GOT3 (cell line): Measurements from ENCODE around the gene ACKR3.

Experiments
- DNase-seq: peaks from one replicate; lab custom pipeline; 2025; ENCODE audit warnings: mixed read lengths; lab: John Stamatoyannopoulos, UW

The ACKR3 gene

DNA sequence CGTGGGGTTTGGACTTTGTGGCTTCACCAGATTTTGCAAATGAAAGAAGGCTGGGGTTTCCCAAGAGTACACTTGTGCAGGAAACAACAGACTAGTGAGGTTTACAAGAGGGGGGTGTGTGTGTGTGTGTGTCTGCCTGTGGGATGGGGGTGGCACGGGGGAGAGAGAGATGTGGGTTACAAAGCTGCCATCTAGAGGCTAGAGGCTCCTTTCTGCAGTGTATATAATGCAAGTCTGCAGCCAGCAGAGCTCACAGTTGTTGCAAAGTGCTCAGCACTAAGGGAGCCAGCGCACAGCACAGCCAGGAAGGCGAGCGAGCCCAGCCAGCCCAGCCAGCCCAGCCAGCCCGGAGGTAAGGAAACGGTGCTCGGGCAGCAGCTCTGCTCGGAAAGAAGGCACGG lies at the start of gene ACKR3:
Gene ACKR3 (plus strand): TSS at position 253 of the 401 bp plus-strand sequence. CDS start 10,641 bp downstream, outside the sequence.
- peak; percentile 80 for DNase-seq

DNA sequence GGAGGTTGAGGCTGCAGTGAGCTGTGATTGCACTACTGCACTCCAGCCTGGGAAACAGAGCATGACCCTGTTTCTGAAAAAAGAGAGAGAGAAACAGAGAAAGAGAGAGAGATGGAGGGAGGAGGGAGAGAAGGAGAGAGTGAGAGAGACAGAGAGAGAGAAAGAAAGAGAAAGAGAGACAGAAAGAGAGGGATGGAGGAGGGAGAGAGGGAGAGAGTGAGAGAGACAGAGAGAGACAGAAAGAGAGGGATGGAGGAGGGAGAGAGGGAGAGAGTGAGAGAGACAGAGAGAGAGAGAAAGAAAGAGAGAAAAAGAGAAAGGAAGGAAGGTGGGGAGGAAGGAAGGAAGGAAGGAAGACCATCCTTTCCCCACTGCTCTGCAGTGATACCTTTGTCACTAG lies 48.1 kb upstream of the ACKR3 start:
- DNase-seq = no peak

- DNase-seq = no peak
These were observed 46.4 kb upstream of the ACKR3 start for GRCh38 chr2:236523249-236523648.

DNA sequence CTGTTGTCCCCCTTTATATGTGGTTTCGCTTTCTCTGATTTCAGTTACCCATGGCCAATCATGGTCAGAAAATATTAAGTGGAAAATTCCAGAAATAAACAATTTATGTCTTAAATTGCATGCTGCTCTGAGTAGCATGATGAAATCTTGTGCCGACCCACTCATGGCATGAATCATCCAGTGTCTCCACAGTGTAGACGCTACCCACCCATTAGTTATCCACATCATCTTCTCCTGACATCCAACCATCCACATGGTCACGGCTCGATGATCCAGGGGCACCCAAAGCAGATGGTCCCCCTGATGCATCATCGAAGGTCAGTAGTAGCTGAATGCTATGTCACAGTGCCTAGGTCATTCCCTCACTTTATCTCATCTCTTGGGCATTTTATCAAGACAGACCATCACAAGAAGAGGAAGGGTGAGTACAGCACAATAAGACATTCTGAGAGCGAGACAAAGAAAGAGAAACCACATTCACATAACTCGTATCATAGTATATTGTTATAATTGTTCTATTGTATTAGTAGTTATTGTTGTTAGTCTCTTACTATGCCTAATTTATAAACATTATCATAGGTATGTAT lies 44.1 kb upstream of the ACKR3 start:
- DNase-seq = no peak

DNA sequence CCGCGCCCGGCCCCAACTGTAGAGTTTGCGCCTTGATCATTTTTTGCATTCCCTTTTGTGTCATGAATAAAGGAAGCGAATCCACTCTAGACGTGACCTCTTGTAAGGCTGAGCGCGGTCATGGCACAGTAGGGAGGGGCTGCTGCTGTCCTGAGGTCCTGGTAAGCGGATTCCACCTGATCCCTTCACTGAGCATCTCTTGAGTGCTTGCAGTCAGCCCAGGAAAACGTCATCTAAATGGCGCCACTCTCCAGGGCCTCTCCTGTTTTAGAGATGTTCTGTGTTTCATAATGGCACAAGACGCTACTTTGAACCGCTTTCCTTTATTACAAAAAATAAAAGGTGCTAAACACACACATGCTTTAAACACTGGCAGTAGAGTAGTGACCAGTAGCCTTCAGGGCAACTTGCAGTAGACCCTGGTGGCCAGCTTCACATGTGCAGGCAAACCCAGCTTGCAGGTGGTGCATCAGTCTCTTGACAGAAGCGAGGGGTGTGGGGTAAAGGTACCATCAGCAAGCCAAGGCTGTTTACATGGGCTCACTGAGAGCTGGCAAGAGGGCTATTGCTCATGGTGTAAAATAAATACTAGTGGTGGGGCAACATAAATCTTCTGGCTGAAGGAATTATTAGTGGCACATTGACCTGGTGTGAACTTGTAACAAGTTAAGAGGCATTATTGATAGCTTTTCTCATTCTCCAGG lies 43.0 kb upstream of the ACKR3 start:
- no peak for DNase-seq

DNA sequence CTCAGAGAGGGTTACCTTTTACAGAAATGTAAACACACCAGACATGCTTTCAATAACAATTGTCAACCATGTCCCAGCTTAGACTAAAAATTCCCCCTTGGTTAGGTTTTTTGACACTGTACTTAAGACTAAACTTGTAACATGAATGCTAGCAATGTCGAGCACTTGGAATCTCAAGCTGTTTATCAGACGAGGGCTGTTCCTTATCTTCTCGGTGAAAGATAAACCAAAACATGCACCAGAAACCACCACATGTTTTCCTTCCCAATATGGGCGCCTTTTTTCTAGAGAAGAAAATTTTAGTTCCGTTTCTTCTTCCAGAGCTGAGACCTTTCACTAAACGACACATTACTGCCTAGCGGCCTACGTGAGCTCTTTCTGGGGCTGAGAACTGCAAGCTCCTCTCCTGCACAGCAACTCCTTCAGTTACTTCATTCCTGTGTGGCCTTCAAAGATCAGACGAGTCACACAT lies 42.4 kb upstream of the ACKR3 start:
- no peak for DNase-seq

GRCh38 chr2:236529606-236530005 lies 40.0 kb upstream of the ACKR3 start:
- no peak for DNase-seq

- DNase-seq = no peak
These were observed 39.1 kb upstream of the ACKR3 start for GRCh38 chr2:236530512-236530911.

DNA sequence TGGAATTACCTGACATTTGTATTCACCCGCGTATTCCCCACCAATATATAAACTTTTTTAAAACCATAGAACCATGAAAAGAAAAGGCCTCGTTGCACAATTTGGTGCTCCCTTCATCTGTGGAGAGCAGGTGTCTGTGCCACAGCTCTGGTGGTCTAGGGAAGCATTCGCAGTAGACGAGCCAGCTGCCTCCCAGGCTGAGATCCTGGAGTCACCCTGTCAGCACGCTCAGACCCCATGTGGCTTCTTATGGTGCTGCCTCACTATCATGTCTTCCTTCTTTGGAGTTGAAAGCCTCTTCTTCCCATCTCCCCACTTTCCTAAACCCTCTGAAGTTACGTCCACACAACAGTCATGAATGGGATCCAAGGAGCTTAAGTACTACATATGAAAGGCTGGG lies 38.4 kb upstream of the ACKR3 start:
- DNase-seq = no peak

DNA sequence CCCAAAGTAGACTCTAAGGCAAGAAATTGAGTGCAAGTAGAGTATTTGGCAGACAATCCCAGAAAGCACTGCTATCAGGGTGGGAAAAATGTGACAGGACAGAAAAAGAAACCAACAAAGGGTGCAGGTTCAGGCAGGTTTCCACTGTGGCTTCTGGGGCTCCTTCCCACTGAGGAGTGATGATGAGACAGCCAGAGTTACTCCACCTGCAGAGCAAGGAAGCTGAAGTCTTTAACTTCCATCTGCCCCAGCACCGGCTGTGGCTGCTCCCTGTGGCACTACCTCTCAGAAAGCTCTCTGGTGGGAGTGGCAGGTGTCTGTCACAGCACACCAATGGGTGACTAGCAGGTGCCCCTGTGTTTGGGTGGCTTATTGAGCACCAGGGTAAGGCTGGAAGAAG lies 37.6 kb upstream of the ACKR3 start:
- no peak for DNase-seq

- no peak for DNase-seq
These were observed 36.3 kb upstream of the ACKR3 start for GRCh38 chr2:236533343-236533742.

DNA sequence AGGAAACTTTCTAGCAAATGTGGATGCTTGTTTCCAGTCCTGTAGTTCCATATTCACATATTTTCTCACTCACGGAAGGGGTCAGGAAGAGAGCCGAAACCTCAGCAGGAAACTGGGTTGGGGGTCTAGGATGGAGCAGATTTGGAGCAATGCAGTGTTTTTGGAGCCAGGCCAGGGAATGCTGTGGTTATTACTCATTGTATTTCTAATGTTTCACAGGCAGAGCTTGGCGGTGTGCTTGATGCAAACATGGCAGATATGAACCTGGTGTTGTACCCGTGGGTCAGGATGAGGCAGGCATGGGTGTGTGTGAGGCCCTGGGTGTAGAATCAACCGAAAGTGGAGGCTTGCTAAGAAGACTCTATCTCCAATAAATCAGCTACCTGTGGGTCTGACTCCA lies 34.6 kb upstream of the ACKR3 start:
- DNase-seq = no peak

GRCh38 chr2:236536727-236537398 lies 32.8 kb upstream of the ACKR3 start:
- DNase-seq = no peak

GRCh38 chr2:236538242-236538641 lies 31.4 kb upstream of the ACKR3 start:
- no peak for DNase-seq

GRCh38 chr2:236541008-236541562 lies 28.5 kb upstream of the ACKR3 start:
- no peak for DNase-seq

DNA sequence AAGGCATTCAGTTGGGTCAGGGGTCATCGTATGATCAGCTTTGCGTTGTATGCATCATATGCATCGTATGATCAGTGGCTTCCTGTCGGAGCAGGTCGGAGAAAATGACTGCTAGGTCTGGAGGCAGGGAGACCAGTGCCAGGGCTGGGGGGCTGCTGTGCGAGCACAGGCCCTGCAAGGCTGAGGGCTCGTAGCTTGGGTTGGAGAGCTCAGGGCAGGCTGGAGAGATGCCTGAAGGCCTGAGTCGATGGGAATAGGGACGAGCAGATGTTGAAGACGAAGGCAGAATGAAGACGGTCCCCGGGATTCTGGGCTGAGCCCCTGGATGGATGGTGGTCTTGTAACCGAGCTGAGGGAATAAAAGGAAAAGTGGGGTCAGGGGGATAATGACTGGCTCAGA lies 25.3 kb upstream of the ACKR3 start:
- no peak for DNase-seq

- DNase-seq = no peak
These were observed 24.4 kb upstream of the ACKR3 start for GRCh38 chr2:236545248-236545658.

DNA sequence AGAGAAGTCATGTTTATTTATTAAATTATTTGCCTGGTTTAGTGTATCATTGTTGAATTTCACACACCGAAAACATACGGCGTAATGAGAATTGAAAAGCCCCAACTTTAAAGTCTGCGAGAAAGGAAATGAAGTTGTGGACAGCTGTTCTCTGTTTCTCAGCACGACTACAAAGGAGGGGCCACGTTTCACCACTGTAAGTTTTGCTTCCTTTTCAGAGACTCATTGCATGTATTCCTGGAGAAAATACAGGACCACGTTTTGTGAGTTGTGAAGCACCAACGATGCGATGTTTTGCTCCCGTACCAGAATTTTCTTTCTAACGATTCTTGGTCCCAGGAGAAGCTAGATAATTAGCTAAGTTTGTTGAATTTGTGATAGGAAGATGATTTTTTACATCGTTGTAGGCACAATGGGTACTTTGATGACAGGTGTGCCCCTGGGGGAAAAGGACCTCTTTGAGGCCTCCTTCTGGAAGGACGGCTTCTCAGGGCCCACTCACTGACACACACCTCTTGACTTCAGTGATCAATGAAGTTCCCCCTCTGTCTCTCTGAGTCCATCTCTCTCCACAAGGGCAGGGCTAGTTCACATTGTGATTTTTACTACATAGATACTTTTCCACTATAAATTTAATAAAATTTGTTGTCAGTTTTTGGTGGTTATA lies 23.7 kb upstream of the ACKR3 start:
- DNase-seq = no peak

DNA sequence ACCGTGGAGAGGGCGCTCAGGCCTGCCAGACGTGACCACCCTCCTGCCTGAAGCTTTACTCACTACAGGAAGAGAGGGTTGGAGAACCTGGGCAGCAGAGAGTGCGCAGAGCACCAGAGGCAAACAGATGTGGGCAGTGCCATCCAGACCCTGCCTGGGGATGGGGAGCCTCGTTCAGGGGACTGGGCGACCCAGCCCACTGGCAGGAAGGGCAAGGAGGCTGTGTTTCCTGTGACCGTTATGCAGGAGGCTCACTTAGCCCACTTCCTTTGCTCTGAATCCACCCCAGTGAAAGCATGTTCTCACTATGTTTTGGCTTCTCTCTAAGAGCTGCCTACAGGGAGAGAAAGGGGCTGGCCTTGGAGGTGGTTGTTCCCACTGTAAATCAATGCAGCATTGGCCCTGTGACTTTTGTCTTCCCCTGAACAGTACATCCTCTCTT lies 23.0 kb upstream of the ACKR3 start:
- no peak for DNase-seq

- DNase-seq = no peak
These were observed 21.9 kb upstream of the ACKR3 start for GRCh38 chr2:236547725-236548124.

- no peak for DNase-seq
These were observed 21.3 kb upstream of the ACKR3 start for GRCh38 chr2:236548179-236548921.

DNA sequence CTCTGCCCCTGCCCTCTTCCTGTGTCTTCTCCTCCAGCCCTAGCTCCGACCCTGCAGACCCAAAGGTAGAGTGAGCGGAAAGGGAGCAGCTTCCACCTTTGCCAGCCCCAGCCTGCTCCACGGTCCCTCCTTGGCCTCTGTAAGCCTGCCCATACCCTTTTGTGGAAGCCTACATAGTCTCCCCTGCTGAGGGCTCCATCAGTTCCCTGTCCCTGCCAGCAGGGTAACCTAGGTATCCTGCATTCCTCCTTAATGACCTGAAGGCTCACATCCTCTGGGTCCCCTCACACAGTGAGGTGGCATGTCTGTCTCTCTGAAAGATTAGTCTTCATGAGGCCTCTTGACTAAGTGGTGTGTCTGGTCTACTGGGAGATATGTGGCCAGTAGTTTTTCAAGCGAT lies 20.5 kb upstream of the ACKR3 start:
- no peak for DNase-seq
